ENCODE results near the gene STK38L. TPM values are rescaled to one million over a fixed set of nuclear protein-coding genes. Genes with fewer than 3 reads are reported as not detected.

The STK38L gene
- total and polyA plus RNA-seq, 9 of the 15 experiments (the other 6 are each of a cell fraction or from before 2014, with no cell fraction given) = 2.6 to 10.7 (median 6.9) TPM

- TF ChIP-seq ZNF76 (CRISPR knock-in tag; IDR thresholded peaks at IDR 0.05; ENCODE audit: borderline replicate concordance) = 0 out of 2 replicates have a peak, but pooled peaks have one; percentile 21
- TF ChIP-seq NFRKB (IDR thresholded peaks at IDR 0.05; ENCODE audit: low read depth) = 0 out of 2 replicates have a peak, but pooled peaks have one; percentile 45
- TF ChIP-seq CXXC5 (CRISPR knock-in tag; IDR thresholded peaks at IDR 0.05) = peak; percentile 75
- peak; percentile 78 for TF ChIP-seq HNRNPLL (IDR thresholded peaks at IDR 0.05; ENCODE audit: low read depth, low read length, poor library complexity, severe bottlenecking)
- peak; percentile 30; the same call in 1 of the 2 replicates for TF ChIP-seq HCFC1 (IDR thresholded peaks at IDR 0.05; ENCODE audit: low read depth, low read length)
- peak; percentile 64; the same call in 1 of the 2 replicates for TF ChIP-seq ETV5 (CRISPR knock-in tag; IDR thresholded peaks at IDR 0.05; ENCODE audit: low read depth)
- no peak for TF ChIP-seq NR1H2 (CRISPR knock-in tag; IDR thresholded peaks at IDR 0.05)
- TF ChIP-seq KHSRP (IDR thresholded peaks at IDR 0.05) = peak; percentile 81
- TF ChIP-seq KLF1 (tag; IDR thresholded peaks at IDR 0.05) = peak; percentile 68; the same call in 1 of the 2 replicates
- TF ChIP-seq ESRRB (CRISPR knock-in tag; IDR thresholded peaks at IDR 0.05; ENCODE audit: borderline replicate concordance) = no peak
- no peak for TF ChIP-seq MAFG (tag; conservative IDR thresholded peaks at IDR 0.05)
- TF ChIP-seq GABPA (tag; conservative IDR thresholded peaks at IDR 0.05; ENCODE audit: low read depth) = peak; percentile 95
- 0 out of 2 replicates have a peak, but pooled peaks have one; percentile 18 for TF ChIP-seq ZNF707 (CRISPR knock-in tag; conservative IDR thresholded peaks at IDR 0.05)
- peak; percentile 75 for TF ChIP-seq DMBX1 (CRISPR knock-in tag; IDR thresholded peaks at IDR 0.05; ENCODE audit: borderline replicate concordance)
- peak; percentile 65 for TF ChIP-seq CCNT2 (IDR thresholded peaks at IDR 0.05; ENCODE audit: borderline replicate concordance, extremely low read depth, insufficient read length, low read depth, low read length)
- TF ChIP-seq SAP30 (IDR thresholded peaks at IDR 0.05; ENCODE audit: borderline replicate concordance, insufficient read depth, low read depth, low read length, poor library complexity, severe bottlenecking) = no peak
- TF ChIP-seq OTX1 (CRISPR knock-in tag; IDR thresholded peaks at IDR 0.05) = no peak
- peak in 1 of 2 experiments; percentile 25; a peak in 1 of 4 replicates for TF ChIP-seq NONO (IDR thresholded peaks at IDR 0.05; ENCODE audit: low read depth in 2 of 2, low read length in 1 of 2)
- TF ChIP-seq NR4A1 (CRISPR knock-in tag; IDR thresholded peaks at IDR 0.05) = peak; percentile 34; the same call in 1 of the 2 replicates
- TF ChIP-seq NR4A1 (tag; IDR thresholded peaks at IDR 0.05) = 0 out of 2 replicates have a peak, but pooled peaks have one; percentile 19
- peak; percentile 61 for TF ChIP-seq RBBP5 (IDR thresholded peaks at IDR 0.05; ENCODE audit: borderline replicate concordance, insufficient read depth, low read length, poor library complexity, severe bottlenecking)
- peak; percentile 85 for TF ChIP-seq CTBP1 (IDR thresholded peaks at IDR 0.05; ENCODE audit: borderline replicate concordance)
- TF ChIP-seq, protein P1, sequence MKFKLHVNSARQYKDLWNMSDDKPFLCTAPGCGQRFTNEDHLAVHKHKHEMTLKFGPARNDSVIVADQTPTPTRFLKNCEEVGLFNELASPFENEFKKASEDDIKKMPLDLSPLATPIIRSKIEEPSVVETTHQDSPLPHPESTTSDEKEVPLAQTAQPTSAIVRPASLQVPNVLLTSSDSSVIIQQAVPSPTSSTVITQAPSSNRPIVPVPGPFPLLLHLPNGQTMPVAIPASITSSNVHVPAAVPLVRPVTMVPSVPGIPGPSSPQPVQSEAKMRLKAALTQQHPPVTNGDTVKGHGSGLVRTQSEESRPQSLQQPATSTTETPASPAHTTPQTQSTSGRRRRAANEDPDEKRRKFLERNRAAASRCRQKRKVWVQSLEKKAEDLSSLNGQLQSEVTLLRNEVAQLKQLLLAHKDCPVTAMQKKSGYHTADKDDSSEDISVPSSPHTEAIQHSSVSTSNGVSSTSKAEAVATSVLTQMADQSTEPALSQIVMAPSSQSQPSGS (CRISPR knock-in tag; IDR thresholded peaks at IDR 0.05) = peak; percentile 74; the same call in 1 of the 2 replicates
- TF ChIP-seq ZNF282 (CRISPR knock-in tag; IDR thresholded peaks at IDR 0.05) = no peak
- TF ChIP-seq PURB (CRISPR knock-in tag; IDR thresholded peaks at IDR 0.05; ENCODE audit: low read depth) = no peak
- 0 out of 2 replicates have a peak, but pooled peaks have one; percentile 30 for TF ChIP-seq FOXJ2 (tag; IDR thresholded peaks at IDR 0.05)
- peak; percentile 60; the same call in 1 of the 2 replicates for TF ChIP-seq ZNF165 (CRISPR knock-in tag; IDR thresholded peaks at IDR 0.05; ENCODE audit: borderline replicate concordance)
Measured at GRCh38 chr12:27243804-27244688, at the start of gene STK38L (continued).

Measured in K562 (cell line).